ENCODE measurements around the gene TMEM238.

- TF ChIP-seq SUZ12 (IDR thresholded peaks at IDR 0.05) (no peak), FOXA1 (IDR thresholded peaks at IDR 0.05) (no peak), FOXM1 (IDR thresholded peaks at IDR 0.05; ENCODE audit: borderline replicate concordance) (no peak), LEF1 (IDR thresholded peaks at IDR 0.05; ENCODE audit: borderline replicate concordance) (no peak), L3MBTL2 (conservative IDR thresholded peaks at IDR 0.05) (peak; percentile 35; the same call in 1 of the 2 replicates)
Observed at GRCh38 chr19:55348317-55349034, 35.6 kb downstream of the TMEM238 start.
